ENCODE results near the gene PRELID3B.

Gene PRELID3B

DNA sequence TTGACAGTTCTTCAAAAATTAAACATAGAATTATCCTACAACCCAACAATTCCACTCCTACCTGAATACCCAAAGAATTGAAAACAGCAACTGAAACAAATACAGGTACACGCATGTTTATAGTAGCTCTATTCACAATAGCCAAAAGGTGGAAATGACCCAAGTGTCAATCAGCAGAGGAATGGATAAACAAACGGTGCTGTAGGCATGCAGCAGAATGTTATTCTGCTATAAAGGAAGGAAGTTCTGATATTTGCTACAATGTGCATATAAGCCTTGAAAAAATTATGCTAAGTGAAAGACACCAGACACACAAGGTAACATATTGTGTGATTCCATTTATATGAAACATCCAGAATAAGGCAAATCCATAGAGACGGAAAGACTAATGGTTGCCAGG is 38.5 kb upstream of the PRELID3B start:
- no peak overlapping the region for H3K4me3 ChIP-seq (ENCODE audit: low read length, poor library complexity, severe bottlenecking)
- no peaks in the 10 kb centered on the region for H3K36me3 ChIP-seq (ENCODE audit: insufficient read depth, low read length)
- no peaks in the 10 kb centered on the region for H3K27me3 ChIP-seq (ENCODE audit: insufficient read depth, low read length, poor library complexity, severe bottlenecking)
- H4K20me1 ChIP-seq (ENCODE audit: insufficient read depth, low read length, poor library complexity, severe bottlenecking): no peaks in the 10 kb centered on the region
- no peaks in the 10 kb centered on the region for H3K4me1 ChIP-seq (ENCODE audit: insufficient read depth, low read length, poor library complexity, severe bottlenecking)
- H3K9me2 ChIP-seq (replicated peaks; ENCODE audit: low read depth, low read length): no peaks in the 10 kb centered on the region
- H3K9me3 ChIP-seq (ENCODE audit: insufficient read depth, low read depth, low read length): no peaks in the 10 kb centered on the region
- H3K79me2 ChIP-seq (ENCODE audit: insufficient read depth, low read length): no peaks in the 10 kb centered on the region
- H3K4me2 ChIP-seq (ENCODE audit: low read depth, low read length, poor library complexity, severe bottlenecking): no peak overlapping the region
- no peak for TF ChIP-seq EZH2phosphoT487 (IDR thresholded peaks at IDR 0.05; ENCODE audit: borderline replicate concordance)
- H3F3A ChIP-seq (ENCODE audit: low read depth): no peaks in the 10 kb centered on the region
- H2AFZ ChIP-seq (ENCODE audit: low read length): no peak overlapping the region
- H3K9ac ChIP-seq (ENCODE audit: low read depth, low read length, poor library complexity, severe bottlenecking): no peak overlapping the region

- Histone ChIP-seq H3K4me2 (ENCODE audit: low read depth, low read length, poor library complexity, severe bottlenecking) (no peak overlapping the region), H3K79me2 (ENCODE audit: insufficient read depth, low read length) (no peaks in the 10 kb centered on the region), H3K9ac (ENCODE audit: low read depth, low read length, poor library complexity, severe bottlenecking) (no peak overlapping the region), H3K36me3 (ENCODE audit: insufficient read depth, low read length) (no peaks in the 10 kb centered on the region), H2AFZ (ENCODE audit: low read length) (no peak overlapping the region), H3K9me2 (replicated peaks; ENCODE audit: low read depth, low read length) (no peaks in the 10 kb centered on the region), H4K20me1 (ENCODE audit: insufficient read depth, low read length, poor library complexity, severe bottlenecking) (no peaks in the 10 kb centered on the region), H3K9me3 (ENCODE audit: insufficient read depth, low read depth, low read length) (no peaks in the 10 kb centered on the region), H3K4me3 (ENCODE audit: low read length, poor library complexity, severe bottlenecking) (no peak overlapping the region), H3K27me3 (ENCODE audit: insufficient read depth, low read length, poor library complexity, severe bottlenecking) (no peaks in the 10 kb centered on the region), H3K4me1 (ENCODE audit: insufficient read depth, low read length, poor library complexity, severe bottlenecking) (no peaks in the 10 kb centered on the region), H3F3A (ENCODE audit: low read depth) (no peaks in the 10 kb centered on the region)
- no peak for TF ChIP-seq EZH2phosphoT487 (IDR thresholded peaks at IDR 0.05; ENCODE audit: borderline replicate concordance)
- TF ChIP-seq, protein P1, sequence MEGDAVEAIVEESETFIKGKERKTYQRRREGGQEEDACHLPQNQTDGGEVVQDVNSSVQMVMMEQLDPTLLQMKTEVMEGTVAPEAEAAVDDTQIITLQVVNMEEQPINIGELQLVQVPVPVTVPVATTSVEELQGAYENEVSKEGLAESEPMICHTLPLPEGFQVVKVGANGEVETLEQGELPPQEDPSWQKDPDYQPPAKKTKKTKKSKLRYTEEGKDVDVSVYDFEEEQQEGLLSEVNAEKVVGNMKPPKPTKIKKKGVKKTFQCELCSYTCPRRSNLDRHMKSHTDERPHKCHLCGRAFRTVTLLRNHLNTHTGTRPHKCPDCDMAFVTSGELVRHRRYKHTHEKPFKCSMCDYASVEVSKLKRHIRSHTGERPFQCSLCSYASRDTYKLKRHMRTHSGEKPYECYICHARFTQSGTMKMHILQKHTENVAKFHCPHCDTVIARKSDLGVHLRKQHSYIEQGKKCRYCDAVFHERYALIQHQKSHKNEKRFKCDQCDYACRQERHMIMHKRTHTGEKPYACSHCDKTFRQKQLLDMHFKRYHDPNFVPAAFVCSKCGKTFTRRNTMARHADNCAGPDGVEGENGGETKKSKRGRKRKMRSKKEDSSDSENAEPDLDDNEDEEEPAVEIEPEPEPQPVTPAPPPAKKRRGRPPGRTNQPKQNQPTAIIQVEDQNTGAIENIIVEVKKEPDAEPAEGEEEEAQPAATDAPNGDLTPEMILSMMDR (conservative IDR thresholded peaks at IDR 0.05; ENCODE audit: low read length): no peak
Observed at GRCh38 chr20:59078231-59078630, 35.6 kb upstream of the PRELID3B start.

DNA sequence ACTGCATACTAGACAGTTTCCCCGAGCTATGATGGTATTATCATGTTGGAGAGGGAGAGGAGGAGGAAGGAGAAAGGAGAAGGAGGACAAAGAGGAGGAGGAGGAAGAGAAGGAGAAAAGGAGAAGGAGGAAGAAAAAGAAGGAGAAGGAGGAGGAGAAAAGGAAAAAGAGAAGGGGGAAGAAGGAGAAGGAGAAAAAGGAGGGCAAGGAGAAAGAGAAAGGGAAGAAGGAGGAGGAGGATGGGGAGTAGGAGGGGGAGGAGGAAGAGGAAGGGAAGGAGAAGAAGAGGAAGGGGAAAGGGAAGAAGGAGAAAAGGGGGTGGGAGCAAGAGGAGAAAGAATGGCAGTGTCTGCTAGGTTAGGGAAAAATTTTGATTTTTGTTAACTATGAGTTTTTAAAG is 35.1 kb upstream of the PRELID3B start:
- Histone ChIP-seq H3K4me2 (ENCODE audit: low read depth, low read length, poor library complexity, severe bottlenecking) (no peak overlapping the region), H3K4me3 (ENCODE audit: low read length, poor library complexity, severe bottlenecking) (no peak overlapping the region), H3K36me3 (ENCODE audit: insufficient read depth, low read length) (no peaks in the 10 kb centered on the region), H3K27me3 (ENCODE audit: insufficient read depth, low read length, poor library complexity, severe bottlenecking) (no peaks in the 10 kb centered on the region), H3K9me2 (replicated peaks; ENCODE audit: low read depth, low read length) (no peaks in the 10 kb centered on the region), H3K9me3 (ENCODE audit: insufficient read depth, low read depth, low read length) (no peaks in the 10 kb centered on the region), H3K9ac (ENCODE audit: low read depth, low read length, poor library complexity, severe bottlenecking) (no peak overlapping the region), H3K79me2 (ENCODE audit: insufficient read depth, low read length) (no peaks in the 10 kb centered on the region), H3K4me1 (ENCODE audit: insufficient read depth, low read length, poor library complexity, severe bottlenecking) (no peaks in the 10 kb centered on the region), H4K20me1 (ENCODE audit: insufficient read depth, low read length, poor library complexity, severe bottlenecking) (no peaks in the 10 kb centered on the region), H2AFZ (ENCODE audit: low read length) (no peak overlapping the region), H3F3A (ENCODE audit: low read depth) (no peaks in the 10 kb centered on the region)
- no peak for TF ChIP-seq EZH2phosphoT487 (IDR thresholded peaks at IDR 0.05; ENCODE audit: borderline replicate concordance)
- TF ChIP-seq, protein P1 (conservative IDR thresholded peaks at IDR 0.05; ENCODE audit: low read length): no peak

- TF ChIP-seq EZH2phosphoT487 (IDR thresholded peaks at IDR 0.05; ENCODE audit: borderline replicate concordance): no peak
- no peaks in the 10 kb centered on the region for H3K9me3 ChIP-seq (ENCODE audit: insufficient read depth, low read depth, low read length)
- H3K27me3 ChIP-seq (ENCODE audit: insufficient read depth, low read length, poor library complexity, severe bottlenecking): no peaks in the 10 kb centered on the region
Observed at GRCh38 chr20:59075934-59076508, 33.4 kb upstream of the PRELID3B start.

More at GRCh38 chr20:59075934-59076508, 33.4 kb upstream of the PRELID3B start:
- Histone ChIP-seq H3K9ac (ENCODE audit: low read depth, low read length, poor library complexity, severe bottlenecking) (no peak overlapping the region), H3K4me2 (ENCODE audit: low read depth, low read length, poor library complexity, severe bottlenecking) (no peak overlapping the region), H3K36me3 (ENCODE audit: insufficient read depth, low read length) (no peaks in the 10 kb centered on the region), H3K9me2 (replicated peaks; ENCODE audit: low read depth, low read length) (no peaks in the 10 kb centered on the region), H2AFZ (ENCODE audit: low read length) (no peak overlapping the region), H3K4me1 (ENCODE audit: insufficient read depth, low read length, poor library complexity, severe bottlenecking) (no peaks in the 10 kb centered on the region), H3K79me2 (ENCODE audit: insufficient read depth, low read length) (no peaks in the 10 kb centered on the region), H4K20me1 (ENCODE audit: insufficient read depth, low read length, poor library complexity, severe bottlenecking) (no peaks in the 10 kb centered on the region), H3F3A (ENCODE audit: low read depth) (no peaks in the 10 kb centered on the region), H3K4me3 (ENCODE audit: low read length, poor library complexity, severe bottlenecking) (no peak overlapping the region)

Measured in Loucy (cell line).